ENCODE data around the gene SPEF2.

GRCh38 chr5:35683466-35683865, 65.8 kb downstream of the SPEF2 start:
- TF ChIP-seq ELK1 (IDR thresholded peaks at IDR 0.05; ENCODE audit: low read depth, low read length) (no peak), JUND (IDR thresholded peaks at IDR 0.05; ENCODE audit: low read depth, low read length) (no peak), REST (IDR thresholded peaks at IDR 0.05; ENCODE audit: low read depth, low read length) (no peak), USF2 (IDR thresholded peaks at IDR 0.05; ENCODE audit: borderline replicate concordance, low read depth, low read length) (no peak), MEF2A (IDR thresholded peaks at IDR 0.05; ENCODE audit: insufficient read depth, low read depth, low read length) (no peak), JUNB (IDR thresholded peaks at IDR 0.05) (no peak), CEBPB (IDR thresholded peaks at IDR 0.05; ENCODE audit: borderline replicate concordance in 1 of 2, low read depth in 2 of 2, low read length in 2 of 2) (no peak), POLR2A (IDR thresholded peaks at IDR 0.05; ENCODE audit: low read depth, low read length) (no peak), LARP7 (IDR thresholded peaks at IDR 0.05) (no peak), MTA3 (IDR thresholded peaks at IDR 0.05; ENCODE audit: borderline replicate concordance, low read length) (no peak), CTCF (IDR thresholded peaks at IDR 0.05 in 2 of 3, conservative IDR thresholded peaks at IDR 0.05 in 1 of 3; ENCODE audit: control insufficient read depth in 2 of 3, extremely low read depth in 1 of 3, insufficient read depth in 1 of 3, low read depth in 3 of 3, low read length in 3 of 3) (no peak), POLR2AphosphoS5 (IDR thresholded peaks at IDR 0.05; ENCODE audit: low read length) (no peak)
